Spleen (tissue), 7 donors: Measurements from ENCODE around the gene MCCD1.

ENCODE experiments used
- POLR2A ChIP-seq, 3 donors: fragments of 450-650 bp; IDR thresholded peaks; one replicate each; pipeline ENCODE4 v1.5.1; 2017; ENCODE audit warnings: antibody characterized with exemption in 3 of 3, mild to moderate bottlenecking in 1 of 3
- POLR2AphosphoS5 ChIP-seq, 3 donors: sonication (generic); formaldehyde crosslinking; IDR thresholded peaks; one replicate each; pipeline ENCODE4 v1.5.1; 2017; ENCODE audit warnings: antibody characterized with exemption in 3 of 3
- TF ChIP-seq, protein P1 (sequence below), 11 experiments: fragments of 200-600 bp in 7 of 11; fragments of 450-650 bp in 4 of 11; sonication (generic) in 4 of 11; IDR thresholded peaks in 8 of 11; conservative IDR thresholded peaks in 3 of 11; 1 replicate in 7 of 11; 2 replicates in 4 of 11; pipeline versions ENCODE4 v1.4.0 to v1.8.0; 2016 to 2021; ENCODE audit warnings: antibody characterized with exemption in 11 of 11, inconsistent platforms in 4 of 11, mild to moderate bottlenecking in 1 of 11
- donor health status: DM: no; HTN: no; CAD: no; lungs with moderate emphysema.
- donor health status: DM: no; HTN: no; CAD: no.
- donor health status: DM: no; HTN: no; CAD: no.

DNA sequence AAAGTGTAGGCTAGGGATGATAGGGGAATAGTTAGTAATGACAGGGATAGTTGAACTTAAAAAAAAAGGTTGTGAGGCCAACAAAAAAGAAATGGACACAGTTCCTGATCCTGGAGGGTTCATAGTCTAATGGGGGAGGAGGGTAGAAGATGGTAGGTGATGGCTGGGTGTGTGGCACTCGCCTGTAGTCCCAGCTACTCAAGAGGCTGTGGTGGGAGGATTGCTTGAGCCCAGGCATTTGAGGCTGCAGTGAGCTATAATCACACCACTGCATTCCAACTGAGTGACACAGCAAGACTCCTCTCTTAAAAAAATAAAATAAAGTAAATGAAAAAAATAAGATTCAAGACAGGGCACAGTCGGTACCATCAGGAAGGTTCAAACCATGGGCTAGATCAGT, 33.2 kb upstream of the MCCD1 start:
- TF ChIP-seq POLR2AphosphoS5 (IDR thresholded peaks at IDR 0.05) (no peak), POLR2A (IDR thresholded peaks at IDR 0.05) (no peak)
- TF ChIP-seq, protein P1, sequence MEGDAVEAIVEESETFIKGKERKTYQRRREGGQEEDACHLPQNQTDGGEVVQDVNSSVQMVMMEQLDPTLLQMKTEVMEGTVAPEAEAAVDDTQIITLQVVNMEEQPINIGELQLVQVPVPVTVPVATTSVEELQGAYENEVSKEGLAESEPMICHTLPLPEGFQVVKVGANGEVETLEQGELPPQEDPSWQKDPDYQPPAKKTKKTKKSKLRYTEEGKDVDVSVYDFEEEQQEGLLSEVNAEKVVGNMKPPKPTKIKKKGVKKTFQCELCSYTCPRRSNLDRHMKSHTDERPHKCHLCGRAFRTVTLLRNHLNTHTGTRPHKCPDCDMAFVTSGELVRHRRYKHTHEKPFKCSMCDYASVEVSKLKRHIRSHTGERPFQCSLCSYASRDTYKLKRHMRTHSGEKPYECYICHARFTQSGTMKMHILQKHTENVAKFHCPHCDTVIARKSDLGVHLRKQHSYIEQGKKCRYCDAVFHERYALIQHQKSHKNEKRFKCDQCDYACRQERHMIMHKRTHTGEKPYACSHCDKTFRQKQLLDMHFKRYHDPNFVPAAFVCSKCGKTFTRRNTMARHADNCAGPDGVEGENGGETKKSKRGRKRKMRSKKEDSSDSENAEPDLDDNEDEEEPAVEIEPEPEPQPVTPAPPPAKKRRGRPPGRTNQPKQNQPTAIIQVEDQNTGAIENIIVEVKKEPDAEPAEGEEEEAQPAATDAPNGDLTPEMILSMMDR (IDR thresholded peaks at IDR 0.05 in 8 of 11, conservative IDR thresholded peaks at IDR 0.05 in 3 of 11) = no peak
